NCI-H2029 treated with DMSO at 0.1 percent for 48 hours (cell line): Measurements from ENCODE around the gene STK32B.
"Not testable (repeated sequence)": the region's sequence is repeated elsewhere in the genome, so short reads cannot be mapped to it uniquely, and the experiment has no call there.

Experiments used
- DNase-seq: peaks from one replicate; lab custom pipeline; 2025; lab: John Stamatoyannopoulos, UW

The STK32B gene

DNA sequence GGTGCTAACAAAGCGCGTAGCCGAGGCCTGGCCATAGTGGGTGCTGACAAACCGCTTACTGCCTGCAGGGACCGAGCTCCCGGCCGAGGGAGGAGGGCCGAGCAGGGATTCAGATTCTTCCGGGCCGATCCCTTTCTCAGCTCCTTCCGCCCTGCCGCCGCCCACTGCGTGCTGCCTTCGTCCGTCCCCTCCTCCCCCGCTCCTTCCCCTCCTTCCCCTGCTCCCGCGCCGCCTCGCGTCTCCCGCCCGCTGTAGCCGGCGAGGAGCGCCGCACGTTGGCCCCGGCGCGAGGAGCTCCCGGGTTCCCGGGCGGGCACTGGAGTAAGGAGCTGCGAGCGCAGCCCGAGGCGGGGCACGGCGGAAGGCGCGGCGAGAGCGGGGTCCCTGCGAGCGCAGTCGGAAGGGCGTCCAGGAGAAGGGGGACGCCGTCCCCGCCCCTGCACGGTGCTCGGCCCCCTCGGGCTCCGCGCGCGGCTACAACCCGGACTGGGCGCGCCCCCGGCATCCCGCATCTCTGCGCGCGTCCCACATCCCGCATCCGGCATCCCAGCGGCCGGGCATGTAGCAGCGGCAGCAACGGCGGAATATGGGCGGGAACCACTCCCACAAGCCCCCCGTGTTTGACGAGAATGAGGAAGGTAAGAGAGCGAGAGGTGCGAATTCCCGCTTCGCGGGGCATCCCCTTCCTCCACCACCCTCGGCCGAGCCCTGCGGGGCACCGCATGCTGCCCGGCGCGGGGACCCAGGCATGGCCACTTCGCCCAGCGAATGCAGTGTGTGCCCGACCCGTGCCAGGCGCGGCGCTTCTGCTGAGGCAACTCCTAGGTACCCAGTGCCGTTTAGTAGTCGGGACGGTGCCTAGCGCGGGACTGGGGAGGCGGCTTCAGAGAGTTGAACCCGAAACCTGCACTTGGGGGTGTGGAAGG is at the start of gene STK32B:
Gene STK32B, plus strand, starts transcription at position 203 of the 926 bp plus-strand sequence.
- no peak for DNase-seq

DNA sequence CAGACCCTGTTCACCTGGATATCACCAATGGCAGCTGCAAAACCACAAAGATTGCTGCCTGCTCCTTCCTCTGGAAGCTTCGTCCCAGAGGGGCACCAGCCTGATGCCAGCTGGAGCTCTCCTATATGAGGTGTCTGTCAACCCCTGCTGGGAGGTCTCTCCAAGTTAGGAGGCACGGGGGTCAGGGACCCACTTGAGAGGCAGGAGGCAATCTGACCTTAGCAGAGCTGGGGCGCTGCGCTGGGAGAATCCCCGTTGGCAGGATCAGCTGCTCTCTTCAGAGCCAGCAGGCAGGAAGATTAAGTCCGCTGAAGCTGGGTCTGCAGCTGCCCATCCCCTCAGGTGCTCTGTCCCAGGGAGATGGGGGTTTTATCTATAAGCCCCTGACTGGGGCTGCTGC is 49.6 kb upstream of the STK32B start:
- DNase-seq, result not testable (repeated sequence)

DNA sequence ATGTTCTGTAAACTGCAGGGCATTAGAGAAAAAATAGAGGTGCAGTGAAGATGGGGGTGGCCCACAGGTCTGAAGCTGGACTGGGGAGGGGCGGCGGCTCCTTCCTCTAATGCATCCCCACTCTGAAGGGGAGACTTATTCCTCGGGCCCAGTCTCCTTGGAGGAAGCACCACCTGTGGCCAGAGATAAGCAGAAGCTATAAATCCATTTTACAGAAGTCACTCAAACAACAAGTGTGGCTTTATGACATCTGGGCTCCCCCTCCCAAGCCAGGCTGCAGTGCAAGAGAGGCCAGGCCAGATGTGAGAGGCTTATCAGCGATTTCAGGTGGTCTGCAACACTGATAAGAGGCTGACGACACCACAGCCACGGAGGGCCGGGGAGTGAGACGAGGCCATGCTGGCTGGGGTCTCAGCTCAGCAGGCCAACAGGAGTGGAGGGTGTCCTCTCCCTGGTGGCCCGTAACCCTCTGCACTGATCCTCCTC is 47.9 kb upstream of the STK32B start:
- DNase-seq, result no peak

DNA sequence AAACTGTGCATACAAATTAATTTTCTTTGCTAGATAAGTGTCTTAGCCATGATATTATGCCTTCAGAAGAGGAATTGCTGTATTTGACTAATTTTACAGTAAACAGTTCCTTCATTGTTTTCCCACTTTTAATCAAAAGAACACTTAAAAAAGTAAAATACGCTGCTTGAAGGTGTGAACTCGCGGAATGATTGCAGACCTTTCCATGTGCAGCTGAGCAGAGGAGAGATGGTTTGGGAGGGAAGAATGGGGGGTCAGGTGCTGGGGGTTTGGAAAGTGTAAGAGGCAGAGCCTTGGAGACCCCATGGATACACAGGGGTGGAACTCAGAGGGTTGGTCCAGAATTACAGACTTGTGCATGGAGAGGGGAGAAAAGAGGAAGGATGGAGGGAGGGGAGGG is 47.4 kb upstream of the STK32B start:
- no peak for DNase-seq

DNA sequence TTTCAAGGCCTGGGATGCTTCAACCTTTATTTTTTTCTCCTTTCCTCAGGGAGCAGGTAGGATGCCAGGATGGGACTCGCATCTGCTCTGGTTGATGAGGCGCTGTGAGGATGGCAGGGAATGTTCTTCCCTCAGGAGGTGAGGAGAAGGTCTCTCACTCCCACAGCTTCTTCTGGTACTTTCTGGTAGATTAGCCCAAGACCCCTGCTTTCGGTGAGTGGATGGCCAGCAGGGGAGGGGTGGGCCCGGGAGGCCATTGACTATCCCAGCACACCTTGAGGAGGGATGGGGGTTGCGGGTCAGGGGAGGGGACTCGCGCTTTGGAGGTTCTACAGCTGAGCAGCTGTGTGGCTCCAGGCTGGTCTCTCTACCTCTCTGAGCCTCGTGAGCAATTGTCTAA is 46.8 kb upstream of the STK32B start:
- no peak for DNase-seq

DNA sequence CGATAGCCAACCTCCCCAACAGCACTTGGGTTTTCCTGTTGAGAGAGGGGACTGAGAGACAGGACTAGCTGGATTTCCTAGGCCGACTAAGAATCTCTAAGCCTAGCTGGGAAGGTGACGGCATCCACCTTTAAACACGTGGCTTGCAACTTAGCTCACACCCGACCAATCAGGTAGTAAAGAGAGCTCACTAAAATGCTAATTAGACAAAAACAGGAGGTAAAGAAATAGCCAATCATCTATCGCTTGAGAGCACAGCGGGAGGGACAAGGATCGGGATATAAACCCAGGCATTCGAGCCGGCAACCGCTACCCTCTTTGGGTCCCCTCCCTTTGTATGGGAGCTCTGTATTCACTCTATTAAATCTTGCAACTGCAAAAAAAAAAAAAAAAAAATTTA is 44.3 kb upstream of the STK32B start:
- DNase-seq, result not testable (repeated sequence)

DNA sequence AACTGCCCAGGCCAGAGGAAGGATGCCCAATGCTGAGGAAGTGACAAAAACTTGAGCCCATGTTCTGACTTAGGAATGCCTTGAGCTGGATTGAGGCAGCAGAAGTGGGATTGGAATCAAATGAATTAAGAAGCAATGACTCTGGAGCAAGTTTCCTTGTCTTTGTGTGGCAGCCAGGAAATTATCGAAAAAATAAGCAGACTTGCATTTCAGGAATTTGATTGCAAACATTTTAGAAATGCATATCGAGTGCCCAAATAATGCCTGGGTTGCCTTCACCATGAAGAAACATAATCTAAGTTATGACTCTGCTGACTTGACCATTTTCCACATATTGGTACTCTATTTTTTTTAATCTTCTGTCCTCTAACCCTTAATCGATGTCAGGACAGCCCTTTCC is 41.5 kb upstream of the STK32B start:
- no peak for DNase-seq

DNA sequence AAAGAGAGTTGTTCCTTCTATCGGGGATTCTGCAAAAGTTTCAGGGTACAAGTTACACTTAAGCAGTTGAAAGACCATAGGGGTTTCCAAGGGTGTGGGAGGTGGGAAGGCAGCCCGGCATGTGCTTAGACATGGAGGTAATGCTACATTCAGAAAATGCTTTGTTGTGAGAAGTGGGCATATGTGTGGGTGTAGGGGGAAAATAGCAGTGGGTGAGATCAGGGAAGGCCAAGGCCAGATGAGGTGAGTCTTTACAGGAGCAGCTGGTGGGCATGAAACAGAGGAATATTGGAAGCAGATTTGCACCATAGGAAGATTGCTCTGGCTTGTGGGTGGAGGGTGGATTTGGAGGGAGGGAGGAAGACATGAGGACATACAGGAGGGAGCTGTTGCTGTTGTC is 40.3 kb upstream of the STK32B start:
- DNase-seq, result no peak

DNA sequence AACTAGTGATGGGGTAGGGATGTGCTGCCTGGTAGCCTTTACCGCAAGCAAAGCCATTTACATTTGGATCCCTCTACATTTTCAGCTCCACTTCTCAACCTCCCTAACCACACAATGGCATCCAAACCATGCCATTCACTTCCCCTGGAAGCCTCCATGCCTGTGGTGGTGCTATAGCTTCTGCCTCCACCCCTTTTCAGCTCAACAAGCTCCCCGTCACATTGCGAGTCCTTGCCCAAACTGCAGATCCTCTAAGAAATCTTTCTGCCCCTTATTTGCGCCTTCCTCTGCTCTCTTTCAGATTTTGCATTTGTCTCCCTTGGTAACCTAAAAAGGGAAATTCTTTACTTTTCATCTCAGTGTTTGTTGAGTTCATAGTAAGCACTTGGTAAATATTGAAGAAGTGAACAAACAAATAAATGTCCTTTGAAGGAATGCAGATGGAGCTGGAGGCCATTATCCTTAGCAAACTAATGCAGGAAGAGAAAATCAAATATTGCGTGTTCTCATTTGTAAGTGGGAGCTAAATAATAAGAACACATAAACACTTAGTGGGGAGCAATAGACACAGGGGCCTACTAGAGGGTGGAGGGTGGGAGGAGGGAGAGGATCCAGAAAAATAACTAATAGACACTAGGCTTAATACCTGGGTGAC is 38.9 kb upstream of the STK32B start:
- no peak for DNase-seq

DNA sequence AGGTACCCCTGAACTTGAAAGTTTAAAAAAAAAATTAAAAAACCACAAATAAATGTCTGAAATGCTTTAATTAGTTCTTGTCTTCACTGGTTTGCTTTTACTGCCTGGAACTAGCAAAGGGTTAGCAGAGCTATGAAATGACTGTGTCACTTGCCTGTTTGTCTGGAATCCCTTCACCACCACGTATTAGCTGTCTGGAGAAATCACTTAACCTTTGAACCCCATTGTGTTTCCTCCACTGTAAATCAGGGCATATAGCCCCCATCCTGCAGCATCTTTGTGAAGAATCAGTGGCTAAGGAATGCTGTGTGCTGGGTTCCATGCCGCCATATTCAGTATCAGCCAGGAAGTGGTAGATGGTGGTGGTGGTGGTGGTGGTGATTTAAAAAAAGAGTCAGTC is 38.3 kb upstream of the STK32B start:
- DNase-seq, result no peak

DNA sequence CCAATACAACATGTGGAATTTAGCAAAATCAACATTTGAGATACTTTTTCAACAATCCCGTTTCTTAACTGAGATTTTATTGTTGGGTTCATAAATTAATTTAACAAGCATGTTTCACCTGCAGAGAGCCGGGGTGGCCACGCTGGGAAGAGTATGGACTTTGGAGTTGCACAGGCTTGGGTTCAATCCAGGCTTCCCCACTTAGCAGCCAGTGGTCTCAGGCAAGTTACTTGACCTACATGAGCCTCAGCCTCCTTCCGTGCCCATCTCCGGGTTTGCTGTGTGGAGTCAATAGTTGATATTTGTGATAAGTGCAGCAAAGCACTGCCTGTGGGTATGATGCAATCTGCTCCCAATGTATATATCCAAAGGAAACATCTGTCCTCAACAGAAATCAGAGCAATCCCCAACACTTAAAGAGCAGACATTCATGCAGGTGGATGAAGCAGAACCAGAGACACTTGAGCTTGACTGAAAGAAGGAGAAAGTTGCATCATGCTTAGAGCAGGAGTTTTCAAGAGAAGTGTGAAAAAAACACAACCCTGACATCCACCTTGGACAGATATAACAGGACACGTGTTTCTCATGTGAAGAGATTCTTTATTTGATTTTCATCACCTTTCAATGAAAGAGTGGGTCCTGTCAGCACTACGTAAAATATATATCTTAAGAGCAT is 37.1 kb upstream of the STK32B start:
- DNase-seq, result no peak

DNA sequence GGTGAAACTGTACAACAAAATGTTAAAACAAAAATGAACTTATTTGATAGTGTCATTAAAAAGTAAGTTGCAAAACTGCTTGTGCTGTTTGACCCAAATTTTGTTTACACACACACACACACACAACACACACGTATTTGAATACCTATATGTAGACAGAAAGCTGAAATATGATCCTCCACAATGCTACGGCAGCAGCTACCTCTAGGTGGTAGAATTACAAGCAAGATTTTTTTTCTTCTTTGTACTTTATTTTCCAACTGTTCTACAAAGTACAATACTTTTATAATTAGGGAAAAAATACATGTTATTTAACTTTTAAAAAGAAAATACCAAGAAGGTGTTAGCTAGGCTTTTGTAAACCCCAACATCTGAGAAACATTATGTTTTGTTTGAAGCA is 33.2 kb upstream of the STK32B start:
- DNase-seq, result no peak

DNA sequence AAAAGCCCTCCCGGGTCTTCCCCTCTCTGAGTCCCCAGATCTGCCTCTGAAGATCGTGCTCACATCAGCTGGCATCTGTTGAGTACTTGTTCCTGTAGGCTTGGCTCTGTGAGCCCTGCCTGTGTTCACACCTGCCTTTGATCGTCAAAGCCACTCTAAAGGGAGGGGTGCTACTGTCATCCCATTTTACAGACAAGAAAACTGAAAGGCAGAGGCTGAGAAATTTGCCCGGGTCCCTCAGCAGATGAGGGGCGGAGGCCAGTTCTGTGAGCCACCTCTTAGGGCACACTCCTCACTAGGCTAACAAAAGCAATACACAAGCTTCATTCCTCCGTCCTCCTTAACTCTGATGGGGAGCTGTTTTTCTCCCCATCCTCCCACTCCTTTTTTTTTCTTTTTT is 32.7 kb upstream of the STK32B start:
- DNase-seq, result no peak

DNA sequence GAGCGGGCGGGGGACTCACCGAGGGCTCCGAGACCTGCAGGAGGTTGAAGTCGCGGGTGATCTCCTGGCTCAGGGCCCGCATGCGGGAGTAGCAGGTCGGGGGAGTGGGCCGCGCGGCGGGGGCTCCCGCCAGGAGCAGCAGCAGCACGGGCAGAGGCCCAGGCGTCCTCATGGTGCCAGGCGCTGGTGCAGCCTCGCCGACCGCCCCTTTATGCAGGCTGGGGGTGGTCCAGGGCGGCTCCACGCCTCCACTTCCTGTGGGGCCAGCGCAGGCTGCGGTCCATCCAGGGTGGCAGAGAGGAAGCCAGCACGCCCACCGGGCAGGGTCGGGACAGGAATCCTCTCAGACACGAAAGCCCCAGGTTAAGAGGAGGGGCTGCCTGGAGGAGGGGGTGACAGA is 32.0 kb upstream of the STK32B start, which contains the start of gene CYTL1:
Gene CYTL1, minus strand, starts transcription at position 185 of the 400 bp plus-strand sequence. Its CDS starts 13 bp downstream, at position 172.
- no peak for DNase-seq

DNA sequence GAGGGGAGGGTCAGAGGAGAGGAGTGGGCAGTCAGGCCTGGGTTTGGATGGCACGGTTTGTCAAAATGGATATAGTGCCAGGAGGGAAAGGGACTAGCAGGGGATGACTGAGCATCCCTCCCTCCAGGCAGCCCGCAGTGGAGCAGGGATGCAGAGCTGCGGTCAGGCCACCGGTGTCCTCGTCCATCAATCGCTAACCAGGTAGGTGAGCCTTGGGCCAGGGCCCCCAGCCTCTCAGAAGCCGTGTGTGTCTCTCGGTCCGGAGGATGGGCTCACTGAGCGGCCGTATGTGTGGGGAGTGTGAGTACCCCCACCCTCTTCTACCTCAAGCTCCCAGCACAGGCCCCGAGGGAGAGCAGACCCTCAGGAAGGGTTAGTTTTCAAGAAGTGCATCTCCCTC is 31.5 kb upstream of the STK32B start:
- no peak for DNase-seq

DNA sequence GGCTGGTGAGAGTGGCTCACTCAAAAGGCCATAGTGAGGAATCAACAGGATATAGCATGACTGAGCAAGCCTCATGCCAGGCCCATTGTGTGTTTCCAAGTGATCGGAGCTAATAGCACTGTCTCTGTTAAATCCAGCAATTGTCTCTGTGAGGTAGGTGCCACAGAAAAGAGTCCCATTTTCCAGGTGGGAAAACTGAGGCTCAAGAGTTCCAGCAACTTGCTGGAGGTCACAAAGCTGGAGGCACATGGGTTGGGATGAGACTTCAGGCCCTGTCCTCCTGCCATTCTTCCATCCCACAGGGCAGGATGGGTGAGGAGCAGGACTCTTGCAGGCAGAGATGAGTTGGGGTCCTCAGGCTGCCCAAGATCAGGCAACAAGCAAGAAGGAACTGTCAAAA is 30.9 kb upstream of the STK32B start:
- no peak for DNase-seq

DNA sequence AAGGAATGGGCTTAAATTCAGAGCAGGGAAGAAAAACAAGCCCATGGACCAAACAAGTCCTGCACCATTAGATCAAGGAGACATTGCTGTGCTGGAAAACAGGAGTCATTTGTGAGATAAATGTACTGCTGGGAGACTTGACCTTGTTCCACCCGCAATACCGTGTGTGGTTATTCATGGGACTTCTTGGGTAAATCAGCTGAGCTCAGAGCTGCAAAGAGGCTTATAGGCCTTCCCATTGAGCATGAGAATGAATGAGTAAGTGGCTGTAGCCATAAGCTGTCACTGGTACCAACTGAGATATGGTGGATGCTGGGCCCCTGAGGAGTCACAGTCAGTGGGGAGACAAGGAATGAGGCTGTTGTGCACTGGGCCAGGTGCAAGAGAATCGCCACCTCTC is 29.7 kb upstream of the STK32B start:
- no peak for DNase-seq

DNA sequence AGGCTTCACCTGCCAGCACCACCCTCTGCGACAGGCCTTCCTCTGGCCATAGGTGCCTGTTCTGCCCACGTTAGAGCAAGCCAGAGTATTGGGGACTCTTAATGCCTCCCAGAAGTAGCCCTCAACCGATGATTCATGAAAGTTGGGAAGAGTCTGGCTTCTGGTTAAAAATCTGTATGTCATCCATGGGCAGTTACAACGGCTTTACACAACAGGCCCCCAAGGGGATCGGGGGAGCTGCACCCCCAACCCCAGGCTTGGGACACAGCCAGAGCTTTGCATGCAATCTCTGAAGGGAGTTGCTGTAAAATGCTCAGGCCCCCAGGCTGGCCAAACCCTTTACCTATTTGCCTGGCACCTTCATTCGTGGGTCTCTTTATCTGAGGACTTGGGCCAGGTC is 26.6 kb upstream of the STK32B start:
- DNase-seq, result no peak

DNA sequence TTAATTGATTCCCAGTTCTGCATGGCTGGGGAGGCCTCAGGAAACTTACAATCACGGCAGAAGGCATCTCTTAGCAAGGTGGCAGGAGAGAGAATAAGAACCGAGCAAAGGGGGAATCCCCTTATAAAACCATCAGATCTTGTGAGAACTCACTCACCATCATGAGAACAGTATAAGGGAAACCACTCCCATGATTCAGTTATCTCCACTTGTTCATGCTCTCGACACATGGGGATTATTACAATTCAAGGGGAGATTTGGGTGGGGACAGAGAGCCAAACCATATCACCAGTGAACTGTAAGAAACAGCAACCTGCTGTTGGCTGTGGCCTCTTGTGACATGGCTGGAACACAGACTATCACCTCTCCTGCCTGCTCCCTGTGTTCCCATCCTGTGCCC is 24.9 kb upstream of the STK32B start:
- DNase-seq, result no peak

DNA sequence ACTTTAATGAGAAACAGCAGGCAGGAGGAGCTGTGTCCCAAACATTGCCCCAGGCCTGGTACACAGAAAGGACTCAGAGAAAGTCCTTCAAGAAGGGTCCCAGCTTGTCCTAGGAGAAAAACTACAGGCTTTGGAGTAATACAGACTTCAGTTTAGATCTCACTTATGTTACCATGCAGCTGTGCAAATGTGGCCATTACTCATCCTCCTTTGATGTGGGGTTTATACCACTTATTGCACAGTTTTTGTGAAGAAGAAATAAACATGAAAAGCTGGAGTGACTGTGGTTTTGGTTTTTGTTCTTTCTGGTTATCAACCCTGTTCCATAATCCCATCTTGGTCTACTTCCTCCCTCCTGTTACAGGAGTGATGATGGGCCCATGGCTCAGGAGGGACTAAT is 23.9 kb upstream of the STK32B start:
- no peak for DNase-seq

DNA sequence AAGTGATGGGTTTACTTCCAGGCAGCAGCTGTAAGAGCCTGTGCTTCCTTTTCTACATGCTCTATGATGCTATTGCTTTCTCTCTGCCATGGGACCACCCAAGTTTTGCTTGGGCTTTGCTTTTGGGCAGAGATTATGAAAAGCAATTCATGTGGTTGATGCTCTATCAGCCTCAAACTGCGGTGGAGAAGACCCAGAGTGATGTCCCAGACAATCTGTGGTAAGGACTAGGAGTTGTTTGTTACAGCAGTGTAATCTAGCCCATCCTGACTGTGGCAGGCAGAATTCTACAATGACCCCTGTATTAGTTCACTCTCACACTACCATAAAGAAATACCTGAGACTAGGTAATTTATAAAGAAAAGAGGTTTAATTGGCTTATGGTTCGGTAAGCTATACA is 22.8 kb upstream of the STK32B start:
- DNase-seq, result no peak

DNA sequence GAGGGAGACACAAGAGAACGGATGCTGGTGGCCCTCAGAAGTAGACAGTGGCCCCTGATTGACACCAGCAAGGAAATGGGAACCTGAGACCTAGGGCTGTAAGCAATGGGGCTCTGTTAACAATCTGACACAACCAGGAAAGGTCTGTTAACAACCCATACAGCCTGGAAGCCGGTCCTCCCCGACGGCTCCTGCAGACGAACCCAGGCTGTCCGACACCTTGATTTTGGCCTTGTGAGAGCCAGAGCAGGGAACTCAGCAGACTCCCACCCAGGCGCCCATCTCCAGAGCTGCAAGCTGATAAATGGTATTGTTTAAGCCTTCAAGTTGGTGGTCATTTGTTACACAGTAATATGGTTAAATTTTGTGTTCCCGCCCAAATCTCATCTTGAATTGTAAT is 21.8 kb upstream of the STK32B start:
- no peak for DNase-seq

DNA sequence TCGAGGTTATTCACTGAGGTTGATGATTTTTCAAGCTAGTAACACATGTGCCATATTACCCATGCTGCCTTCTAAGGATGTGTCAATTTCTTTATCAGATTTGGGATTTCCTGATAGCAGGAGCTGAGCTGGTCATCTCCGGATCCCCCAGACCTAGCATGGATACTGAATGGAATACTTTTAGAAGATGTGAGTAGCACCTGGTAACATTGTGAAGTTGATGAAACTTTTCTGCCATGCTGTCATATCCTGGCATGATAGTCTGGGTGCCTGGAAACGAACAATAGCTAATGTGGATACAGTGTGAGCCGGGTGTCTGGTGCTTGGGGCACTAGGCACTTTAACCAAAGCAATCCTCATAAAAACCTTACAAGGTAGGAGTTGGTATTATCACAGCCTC is 21.1 kb upstream of the STK32B start:
- no peak for DNase-seq
